ENCODE measurements around the gene TUBG1.

DNA sequence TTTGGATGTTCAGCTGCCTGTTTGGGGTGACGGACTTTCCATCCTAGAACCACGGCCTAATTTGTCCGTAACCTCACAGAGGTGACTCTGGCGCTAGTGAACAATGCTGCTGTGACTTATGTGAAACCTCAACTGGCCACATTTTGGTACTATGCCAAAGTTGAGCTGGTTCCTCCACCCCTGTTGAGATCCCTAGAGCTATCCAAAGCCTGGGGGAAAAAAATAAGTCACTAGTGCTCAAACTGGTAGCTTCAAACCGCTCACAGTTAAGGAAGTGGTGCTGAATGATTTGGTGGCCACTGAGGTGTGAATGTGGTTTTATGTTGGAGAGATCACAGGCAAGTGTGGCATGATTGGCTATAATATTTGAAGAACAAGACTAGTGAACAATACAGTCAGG, 38.3 kb downstream of the TUBG1 start:
- TF ChIP-seq, protein P1, sequence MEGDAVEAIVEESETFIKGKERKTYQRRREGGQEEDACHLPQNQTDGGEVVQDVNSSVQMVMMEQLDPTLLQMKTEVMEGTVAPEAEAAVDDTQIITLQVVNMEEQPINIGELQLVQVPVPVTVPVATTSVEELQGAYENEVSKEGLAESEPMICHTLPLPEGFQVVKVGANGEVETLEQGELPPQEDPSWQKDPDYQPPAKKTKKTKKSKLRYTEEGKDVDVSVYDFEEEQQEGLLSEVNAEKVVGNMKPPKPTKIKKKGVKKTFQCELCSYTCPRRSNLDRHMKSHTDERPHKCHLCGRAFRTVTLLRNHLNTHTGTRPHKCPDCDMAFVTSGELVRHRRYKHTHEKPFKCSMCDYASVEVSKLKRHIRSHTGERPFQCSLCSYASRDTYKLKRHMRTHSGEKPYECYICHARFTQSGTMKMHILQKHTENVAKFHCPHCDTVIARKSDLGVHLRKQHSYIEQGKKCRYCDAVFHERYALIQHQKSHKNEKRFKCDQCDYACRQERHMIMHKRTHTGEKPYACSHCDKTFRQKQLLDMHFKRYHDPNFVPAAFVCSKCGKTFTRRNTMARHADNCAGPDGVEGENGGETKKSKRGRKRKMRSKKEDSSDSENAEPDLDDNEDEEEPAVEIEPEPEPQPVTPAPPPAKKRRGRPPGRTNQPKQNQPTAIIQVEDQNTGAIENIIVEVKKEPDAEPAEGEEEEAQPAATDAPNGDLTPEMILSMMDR (IDR thresholded peaks at IDR 0.05), result no peak
- no peak for TF ChIP-seq POLR2A (IDR thresholded peaks at IDR 0.05)

Measured in body of pancreas (tissue), 4 donors.